GM19452 (cell line): ENCODE data around the gene PABPN1L.
"Not testable (repeated sequence)": the region's sequence is repeated elsewhere in the genome, so short reads cannot be mapped to it uniquely, and the experiment has no call there.

Experiments used
- ATAC-seq: cut with Tn5 transposase; IDR thresholded peaks from one replicate; pipeline ENCODE4 v1.9.1; 2021; ENCODE audit not compliant: unreplicated experiment

The PABPN1L gene

GRCh38 chr16:88833086-88833485, 33.4 kb downstream of the PABPN1L start:
- ATAC-seq, result no peak

- ATAC-seq, result no peak
Observed at GRCh38 chr16:88831838-88832237, 34.6 kb downstream of the PABPN1L start.

- ATAC-seq, result no peak
Observed at GRCh38 chr16:88830783-88831182, 35.7 kb downstream of the PABPN1L start.

GRCh38 chr16:88830258-88830657, 36.2 kb downstream of the PABPN1L start:
- no peak for ATAC-seq

GRCh38 chr16:88828711-88829110, 37.7 kb downstream of the PABPN1L start:
- no peak for ATAC-seq

GRCh38 chr16:88827727-88828126, 38.7 kb downstream of the PABPN1L start:
- no peak for ATAC-seq

GRCh38 chr16:88826070-88826840, 40.2 kb downstream of the PABPN1L start:
- ATAC-seq, result no peak

GRCh38 chr16:88825146-88825545, 41.3 kb downstream of the PABPN1L start:
- no peak for ATAC-seq

GRCh38 chr16:88824256-88825077, 42.0 kb downstream of the PABPN1L start:
- no peak for ATAC-seq

- not testable (repeated sequence) for ATAC-seq
Observed at GRCh38 chr16:88823646-88824045, 42.8 kb downstream of the PABPN1L start.

- no peak for ATAC-seq
Observed at GRCh38 chr16:88822281-88823040, 44.0 kb downstream of the PABPN1L start.

- no peak for ATAC-seq
Observed at GRCh38 chr16:88821168-88821850, 45.2 kb downstream of the PABPN1L start.

GRCh38 chr16:88820385-88821025, 46.0 kb downstream of the PABPN1L start:
- no peak for ATAC-seq

GRCh38 chr16:88819126-88819525, 47.3 kb downstream of the PABPN1L start:
- no peak for ATAC-seq

- no peak for ATAC-seq
Observed at GRCh38 chr16:88818575-88818874, 47.9 kb downstream of the PABPN1L start.

GRCh38 chr16:88817785-88818574, 48.5 kb downstream of the PABPN1L start:
- ATAC-seq, result no peak

- no peak for ATAC-seq
Observed at GRCh38 chr16:88816736-88817535, 49.5 kb downstream of the PABPN1L start.

- no peak for ATAC-seq
Observed at GRCh38 chr16:88815901-88816589, 50.4 kb downstream of the PABPN1L start.
